Measurements from ENCODE around the gene DMRTB1. TPM values are rescaled to one million over a fixed set of nuclear protein-coding genes. Genes with fewer than 3 reads are reported as not detected.

Gene DMRTB1
- total and polyA plus RNA-seq, 2 of the 8 experiments (the other 6 are each of a cell fraction or from before 2014, with no cell fraction given) = 0.06 to 0.35 TPM

GRCh38 chr1:53410701-53411100 lies 48.5 kb upstream of the DMRTB1 start:
- Histone ChIP-seq H3K4me3 (ENCODE audit: extremely low read depth in 1 of 4, insufficient read depth in 2 of 4, low read depth in 3 of 4, low read length in 4 of 4) (no peak overlapping the region), H2BK20ac (ENCODE audit: low read length) (no peak overlapping the region; the same call in 1 of the 2 replicates), H3K4ac (replicated peaks; ENCODE audit: insufficient read length, low read depth, low read length) (no peak overlapping the region), H3K56ac (replicated peaks; ENCODE audit: insufficient read length, low read depth, low read length) (no peak overlapping the region), H3K79me1 (ENCODE audit: low read depth, low read length) (no peaks in the 10 kb centered on the region; the same call in 1 of the 2 replicates), H3K36me3 (ENCODE audit: control insufficient read depth in 2 of 4, insufficient read depth in 4 of 4, low read length in 3 of 4) (no peaks in the 10 kb centered on the region), H3K27me3 (replicated peaks in 1 of 4; ENCODE audit: control insufficient read depth in 3 of 4, extremely low read depth in 1 of 4, insufficient read depth in 3 of 4, low read length in 3 of 4) (no peaks in the 10 kb centered on the region; a peak in 3 of 7 replicates), H2BK120ac (replicated peaks; ENCODE audit: low read depth, low read length) (no peak overlapping the region), H4K5ac (ENCODE audit: insufficient read length, low read depth, low read length) (no peak overlapping the region), H2BK12ac (ENCODE audit: low read depth, low read length) (no peak overlapping the region), H3K79me2 (ENCODE audit: control insufficient read depth in 1 of 2, insufficient read depth in 2 of 2, low read length in 2 of 2) (no peaks in the 10 kb centered on the region), H2AK5ac (ENCODE audit: low read depth, low read length) (no peak overlapping the region), H3K9ac (replicated peaks in 1 of 4; ENCODE audit: extremely low read depth in 1 of 4, low read depth in 3 of 4, low read length in 3 of 4) (no peak overlapping the region), H2BK5ac (ENCODE audit: low read depth, low read length) (no peak overlapping the region), H3K18ac (ENCODE audit: extremely low read depth, low read length) (no peak overlapping the region), H3K23ac (ENCODE audit: insufficient read length) (no peak overlapping the region), H3K23me2 (ENCODE audit: low read depth, low read length) (no peaks in the 10 kb centered on the region; the same call in 1 of the 2 replicates), H4K91ac (replicated peaks; ENCODE audit: insufficient read length, low read length) (no peak overlapping the region), H2AFZ (ENCODE audit: low read length) (no peak overlapping the region), H3K9me3 (ENCODE audit: insufficient read depth in 2 of 2, low read depth in 1 of 2, low read length in 1 of 2) (no peaks in the 10 kb centered on the region; a peak in 1 of 4 replicates), H4K8ac (ENCODE audit: extremely low read depth, insufficient read depth, low read length) (no peak overlapping the region), H4K20me1 (replicated peaks in 1 of 2; ENCODE audit: control insufficient read depth in 1 of 2, insufficient read depth in 2 of 2, low read length in 2 of 2) (no peaks in the 10 kb centered on the region), H2BK15ac (ENCODE audit: low read length) (no peak overlapping the region), H3K4me1 (replicated peaks in 1 of 4; ENCODE audit: control insufficient read depth in 3 of 4, insufficient read depth in 4 of 4, low read length in 3 of 4) (peaks cover 0 to 8% (median 2%) of the 10 kb centered on the region in 4 experiments; a peak in 4 of 7 replicates), H3K14ac (ENCODE audit: insufficient read length) (no peak overlapping the region), H3K27ac (ENCODE audit: low read depth, low read length) (no peak overlapping the region), H3K4me2 (ENCODE audit: insufficient read depth in 1 of 2, low read depth in 2 of 2, low read length in 2 of 2) (no peak overlapping the region)
- CTCF ChIA-PET (ENCODE audit: partially characterized antibody) = no interaction called here
- POLR2A ChIA-PET (ENCODE audit: partially characterized antibody) = no interaction called here
- FAIRE-seq (no peak), DNase-seq (ENCODE audit: low read depth in 1 of 2, low spot score in 2 of 2) (no peak)
- WGBS, 2 experiments (ENCODE audit: extremely low coverage in 1 of 2, insufficient coverage in 1 of 2, insufficient read length in 1 of 2, insufficient replicate concordance in 2 of 2, low coverage in 1 of 2, low lambda C conversion rate in 2 of 2, missing lambda C conversion rate in 1 of 2) = 91% methylated on average over 8 of the region's 8 CpGs; no CpG with 5 or more reads in 1 of the 2 experiments
- no peak for TF ChIP-seq NRF1 (IDR thresholded peaks at IDR 0.05; ENCODE audit: low read depth, low read length)
- no peak for TF ChIP-seq GABPA (IDR thresholded peaks at IDR 0.05; ENCODE audit: borderline replicate concordance, insufficient read depth, low read length)
- TF ChIP-seq NANOG (IDR thresholded peaks at IDR 0.05; ENCODE audit: insufficient read depth, low read depth, low read length, poor library complexity, severe bottlenecking) = no peak
- no peak for TF ChIP-seq HDAC6 (IDR thresholded peaks at IDR 0.05; ENCODE audit: low read depth, low read length)
- TF ChIP-seq PHF8 (conservative IDR thresholded peaks at IDR 0.05; ENCODE audit: low read depth, low read length) = no peak
- TF ChIP-seq POU5F1 (IDR thresholded peaks at IDR 0.05; ENCODE audit: low read depth, low read length) = no peak
- TF ChIP-seq CTBP2 (IDR thresholded peaks at IDR 0.05; ENCODE audit: borderline replicate concordance, insufficient read depth, insufficient read length, low read length) = no peak
- no peak for TF ChIP-seq CEBPB (IDR thresholded peaks at IDR 0.05; ENCODE audit: low read depth, low read length)
- TF ChIP-seq RAD21 (IDR thresholded peaks at IDR 0.05 in 1 of 2, conservative IDR thresholded peaks at IDR 0.05 in 1 of 2; ENCODE audit: low read depth in 2 of 2, low read length in 2 of 2) = no peak
- no peak for TF ChIP-seq BACH1 (IDR thresholded peaks at IDR 0.05; ENCODE audit: low read length)
- no peak for TF ChIP-seq EP300 (IDR thresholded peaks at IDR 0.05; ENCODE audit: borderline replicate concordance in 1 of 2, low read depth in 2 of 2, low read length in 2 of 2)
- no peak for TF ChIP-seq BRCA1 (IDR thresholded peaks at IDR 0.05; ENCODE audit: low read depth, low read length)
